Germinal center (tissue), 1 donor: ENCODE results near the gene RPH3AL.
"Not testable (repeated sequence)": the region's sequence is repeated elsewhere in the genome, so short reads cannot be mapped to it uniquely, and the experiment has no call there.

Experiments used
- DNase-seq: peaks from one replicate; pipeline ENCODE4 v3.0.0; 2012; ENCODE audit warnings: mixed read lengths, low spot score

RPH3AL gene

GRCh38 chr17:379531-380465, 27.2 kb upstream of the RPH3AL start:
- no peak for DNase-seq

- DNase-seq = no peak
These were observed 25.5 kb upstream of the RPH3AL start for GRCh38 chr17:378068-378467.

GRCh38 chr17:376936-377863, 24.6 kb upstream of the RPH3AL start:
- no peak for DNase-seq

GRCh38 chr17:373613-374230, 21.1 kb upstream of the RPH3AL start:
- no peak for DNase-seq

- no peak for DNase-seq
These were observed 19.8 kb upstream of the RPH3AL start for GRCh38 chr17:372157-373152.

- DNase-seq = no peak
These were observed 19.0 kb upstream of the RPH3AL start for GRCh38 chr17:371583-371982.

- not testable (repeated sequence) for DNase-seq
These were observed 15.0 kb upstream of the RPH3AL start for GRCh38 chr17:367656-368055.

GRCh38 chr17:366657-367615, 14.3 kb upstream of the RPH3AL start:
- DNase-seq = not testable (repeated sequence)

- no peak for DNase-seq
These were observed 12.2 kb upstream of the RPH3AL start for GRCh38 chr17:364766-365165.

- no peak for DNase-seq
These were observed 11.7 kb upstream of the RPH3AL start for GRCh38 chr17:364308-364707.

- DNase-seq = no peak
These were observed 10.1 kb upstream of the RPH3AL start for GRCh38 chr17:362721-363120.

GRCh38 chr17:360092-360750, 7.6 kb upstream of the RPH3AL start:
- no peak for DNase-seq

- DNase-seq = no peak
These were observed 6.0 kb upstream of the RPH3AL start for GRCh38 chr17:358491-359151.

GRCh38 chr17:357644-358043, 5.0 kb upstream of the RPH3AL start:
- no peak for DNase-seq

GRCh38 chr17:356671-357434, 4.2 kb upstream of the RPH3AL start:
- no peak for DNase-seq

- DNase-seq = no peak
These were observed 2.3 kb upstream of the RPH3AL start for GRCh38 chr17:354651-355556.

- no peak for DNase-seq
These were observed 1.2 kb upstream of the RPH3AL start for GRCh38 chr17:353838-354234.
